Loucy (cell line): Measurements from ENCODE around the gene GOLT1B.

Experiments
- H2AFZ ChIP-seq: fragments of 200-600 bp; sonication (generic); 2 replicates; pipeline ENCODE4 v1.6.0; 2016; ENCODE audit warnings: antibody characterized with exemption, mild to moderate bottlenecking, low read length, moderate library complexity
- H3F3A ChIP-seq: fragments of 200-600 bp; 2 replicates; pipeline ENCODE4 v1.6.0; 2016; ENCODE audit warnings: antibody characterized with exemption, low read depth, mild to moderate bottlenecking
- H3K27me3 ChIP-seq: fragments of 200-600 bp; sonication (generic); 2 replicates; pipeline ENCODE4 v1.6.1; 2014; ENCODE audit warnings: low read length, mild to moderate bottlenecking; ENCODE audit not compliant: insufficient read depth, poor library complexity, severe bottlenecking
- H3K36me3 ChIP-seq: fragments of 200-600 bp; sonication (generic); 2 replicates; pipeline ENCODE4 v1.6.1; 2016; ENCODE audit warnings: low read length; ENCODE audit not compliant: insufficient read depth
- H3K4me1 ChIP-seq: fragments of 200-600 bp; sonication (generic); 2 replicates; pipeline ENCODE4 v1.5.1; 2014; ENCODE audit warnings: low read length, mild to moderate bottlenecking; ENCODE audit not compliant: insufficient read depth, poor library complexity, severe bottlenecking
- H3K4me2 ChIP-seq: fragments of 200-600 bp; sonication (generic); 2 replicates; pipeline ENCODE4 v1.6.0; 2014; ENCODE audit warnings: antibody characterized with exemption, low read length, low read depth, mild to moderate bottlenecking; ENCODE audit not compliant: poor library complexity, severe bottlenecking
- H3K4me3 ChIP-seq: fragments of 200-600 bp; sonication (generic); 2 replicates; pipeline ENCODE4 v1.5.1; 2014; ENCODE audit warnings: low read length, mild to moderate bottlenecking, mixed read lengths; ENCODE audit not compliant: poor library complexity, severe bottlenecking
- H3K79me2 ChIP-seq: fragments of 200-600 bp; sonication (generic); 2 replicates; pipeline ENCODE4 v1.6.1; 2014; ENCODE audit warnings: low read length; ENCODE audit not compliant: insufficient read depth
- H3K9ac ChIP-seq: fragments of 200-600 bp; sonication (generic); 2 replicates; pipeline ENCODE4 v1.6.0; 2014; ENCODE audit warnings: mild to moderate bottlenecking, low read depth, low read length, moderate library complexity; ENCODE audit not compliant: poor library complexity, severe bottlenecking
- H3K9me2 ChIP-seq: fragments of 200-600 bp; sonication (generic); replicated peaks from 2 replicates; pipeline ENCODE4 v1.6.1; 2016; ENCODE audit warnings: low read depth, low read length, mixed read lengths
- H3K9me3 ChIP-seq: fragments of 200-600 bp; sonication (generic); 2 replicates; pipeline ENCODE4 v1.6.1; 2014; ENCODE audit warnings: mild to moderate bottlenecking, antibody characterized with exemption, low read length, low read depth; ENCODE audit not compliant: insufficient read depth
- H4K20me1 ChIP-seq: fragments of 200-600 bp; sonication (generic); 2 replicates; pipeline ENCODE4 v1.6.0; 2014; ENCODE audit warnings: antibody characterized with exemption, low read length, mild to moderate bottlenecking; ENCODE audit not compliant: insufficient read depth, poor library complexity, severe bottlenecking
- CTCF ChIP-seq: fragments of 200-600 bp; sonication (generic); conservative IDR thresholded peaks from 2 replicates; pipeline ENCODE4 v1.5.1; 2014; ENCODE audit warnings: mild to moderate bottlenecking, antibody characterized with exemption, low read length
- EZH2phosphoT487 ChIP-seq: fragments of 200-600 bp; IDR thresholded peaks from 2 replicates; pipeline ENCODE4 v1.6.1; 2018; ENCODE audit warnings: antibody characterized with exemption, mild to moderate bottlenecking, moderate library complexity, borderline replicate concordance

GOLT1B gene

GRCh38 chr12:21547437-21547836, 45.8 kb downstream of the GOLT1B start:
- H3K9me2 ChIP-seq: no peaks in the 10 kb centered on the region
- H3K9ac ChIP-seq: no peak overlapping the region
- no peaks in the 10 kb centered on the region for H4K20me1 ChIP-seq
- H3K36me3 ChIP-seq: no peaks in the 10 kb centered on the region
- H3F3A ChIP-seq: no peaks in the 10 kb centered on the region
- H2AFZ ChIP-seq: no peak overlapping the region
- no peaks in the 10 kb centered on the region for H3K4me1 ChIP-seq
- no peaks in the 10 kb centered on the region for H3K79me2 ChIP-seq
- H3K9me3 ChIP-seq: no peaks in the 10 kb centered on the region
- H3K4me3 ChIP-seq: no peak overlapping the region
- TF ChIP-seq CTCF: no peak
- no peak for TF ChIP-seq EZH2phosphoT487
- H3K27me3 ChIP-seq: no peaks in the 10 kb centered on the region
- no peak overlapping the region for H3K4me2 ChIP-seq

GRCh38 chr12:21551841-21552465, 50.4 kb downstream of the GOLT1B start:
- Histone ChIP-seq H3K9me2 (no peaks in the 10 kb centered on the region), H3K4me3 (no peak overlapping the region), H3K9me3 (no peaks in the 10 kb centered on the region), H3K4me2 (no peak overlapping the region), H3K79me2 (no peaks in the 10 kb centered on the region), H3K36me3 (no peaks in the 10 kb centered on the region), H3F3A (no peaks in the 10 kb centered on the region), H3K27me3 (no peaks in the 10 kb centered on the region), H3K9ac (no peak overlapping the region), H3K4me1 (no peaks in the 10 kb centered on the region), H2AFZ (no peak overlapping the region), H4K20me1 (no peaks in the 10 kb centered on the region)
- TF ChIP-seq EZH2phosphoT487: no peak
- no peak for TF ChIP-seq CTCF

- no peaks in the 10 kb centered on the region for H3K9me3 ChIP-seq
- H3K4me1 ChIP-seq: no peaks in the 10 kb centered on the region
- no peak overlapping the region for H3K9ac ChIP-seq
- H3K79me2 ChIP-seq: no peaks in the 10 kb centered on the region
- no peak overlapping the region for H2AFZ ChIP-seq
- no peak overlapping the region for H3K4me2 ChIP-seq
- TF ChIP-seq CTCF (no peak), EZH2phosphoT487 (no peak)
- no peaks in the 10 kb centered on the region for H3K27me3 ChIP-seq
- no peaks in the 10 kb centered on the region for H3K9me2 ChIP-seq
- H3K4me3 ChIP-seq: no peak overlapping the region
- no peaks in the 10 kb centered on the region for H3F3A ChIP-seq
- no peaks in the 10 kb centered on the region for H4K20me1 ChIP-seq
- H3K36me3 ChIP-seq: no peaks in the 10 kb centered on the region
These were observed 51.2 kb downstream of the GOLT1B start for GRCh38 chr12:21552635-21553328.
